PC-9 (cell line): Measurements from ENCODE around the gene ARMCX1.
"Not testable (repeated sequence)": the region's sequence is repeated elsewhere in the genome, so short reads cannot be mapped to it uniquely, and the experiment has no call there.

Experiments used
- EZH2 ChIP-seq: fragments of 200-600 bp; sonication (generic); IDR thresholded peaks from 2 replicates; pipeline ENCODE4 v1.8.0; 2017; ENCODE audit warnings: antibody characterized with exemption, low read depth
- TF ChIP-seq, protein P1 (sequence below): fragments of 200-600 bp; sonication (generic); conservative IDR thresholded peaks from 2 replicates; pipeline ENCODE4 v1.6.1; 2017; ENCODE audit warnings: mixed run types, antibody characterized with exemption, mild to moderate bottlenecking, moderate library complexity

DNA sequence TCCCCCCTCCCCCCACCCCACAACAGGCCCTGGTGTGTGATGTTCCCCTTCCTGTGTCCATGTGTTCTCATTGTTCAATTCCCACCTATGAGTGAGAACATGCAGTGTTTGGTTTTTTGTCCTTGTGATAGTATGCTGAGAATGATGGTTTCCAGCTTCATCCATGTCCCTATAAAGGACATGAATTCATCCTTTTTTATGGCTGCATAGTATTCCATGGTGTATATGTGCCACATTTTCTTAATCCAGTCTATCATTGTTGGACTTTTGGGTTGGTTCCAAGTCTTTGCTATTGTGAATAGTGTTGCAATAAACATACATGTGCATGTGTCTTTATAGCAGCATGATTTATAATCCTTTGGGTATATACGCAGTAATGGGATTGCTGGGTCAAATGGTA, 47.4 kb upstream of the ARMCX1 start:
- TF ChIP-seq, protein P1, sequence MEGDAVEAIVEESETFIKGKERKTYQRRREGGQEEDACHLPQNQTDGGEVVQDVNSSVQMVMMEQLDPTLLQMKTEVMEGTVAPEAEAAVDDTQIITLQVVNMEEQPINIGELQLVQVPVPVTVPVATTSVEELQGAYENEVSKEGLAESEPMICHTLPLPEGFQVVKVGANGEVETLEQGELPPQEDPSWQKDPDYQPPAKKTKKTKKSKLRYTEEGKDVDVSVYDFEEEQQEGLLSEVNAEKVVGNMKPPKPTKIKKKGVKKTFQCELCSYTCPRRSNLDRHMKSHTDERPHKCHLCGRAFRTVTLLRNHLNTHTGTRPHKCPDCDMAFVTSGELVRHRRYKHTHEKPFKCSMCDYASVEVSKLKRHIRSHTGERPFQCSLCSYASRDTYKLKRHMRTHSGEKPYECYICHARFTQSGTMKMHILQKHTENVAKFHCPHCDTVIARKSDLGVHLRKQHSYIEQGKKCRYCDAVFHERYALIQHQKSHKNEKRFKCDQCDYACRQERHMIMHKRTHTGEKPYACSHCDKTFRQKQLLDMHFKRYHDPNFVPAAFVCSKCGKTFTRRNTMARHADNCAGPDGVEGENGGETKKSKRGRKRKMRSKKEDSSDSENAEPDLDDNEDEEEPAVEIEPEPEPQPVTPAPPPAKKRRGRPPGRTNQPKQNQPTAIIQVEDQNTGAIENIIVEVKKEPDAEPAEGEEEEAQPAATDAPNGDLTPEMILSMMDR: not testable (repeated sequence)
- TF ChIP-seq EZH2: not testable (repeated sequence)
